ENCODE measurements around the gene ANKRD13B. TPM values are rescaled to one million over a fixed set of nuclear protein-coding genes. Genes with fewer than 3 reads are reported as not detected.
"Not testable (repeated sequence)": the region's sequence is repeated elsewhere in the genome, so short reads cannot be mapped to it uniquely, and the experiment has no call there.

ANKRD13B gene
- total RNA-seq (2014; rRNA removed; shearing (Covaris generic); ENCODE audit: low replicate concordance): 15.8 and 17.3 TPM in 2 replicates

DNA sequence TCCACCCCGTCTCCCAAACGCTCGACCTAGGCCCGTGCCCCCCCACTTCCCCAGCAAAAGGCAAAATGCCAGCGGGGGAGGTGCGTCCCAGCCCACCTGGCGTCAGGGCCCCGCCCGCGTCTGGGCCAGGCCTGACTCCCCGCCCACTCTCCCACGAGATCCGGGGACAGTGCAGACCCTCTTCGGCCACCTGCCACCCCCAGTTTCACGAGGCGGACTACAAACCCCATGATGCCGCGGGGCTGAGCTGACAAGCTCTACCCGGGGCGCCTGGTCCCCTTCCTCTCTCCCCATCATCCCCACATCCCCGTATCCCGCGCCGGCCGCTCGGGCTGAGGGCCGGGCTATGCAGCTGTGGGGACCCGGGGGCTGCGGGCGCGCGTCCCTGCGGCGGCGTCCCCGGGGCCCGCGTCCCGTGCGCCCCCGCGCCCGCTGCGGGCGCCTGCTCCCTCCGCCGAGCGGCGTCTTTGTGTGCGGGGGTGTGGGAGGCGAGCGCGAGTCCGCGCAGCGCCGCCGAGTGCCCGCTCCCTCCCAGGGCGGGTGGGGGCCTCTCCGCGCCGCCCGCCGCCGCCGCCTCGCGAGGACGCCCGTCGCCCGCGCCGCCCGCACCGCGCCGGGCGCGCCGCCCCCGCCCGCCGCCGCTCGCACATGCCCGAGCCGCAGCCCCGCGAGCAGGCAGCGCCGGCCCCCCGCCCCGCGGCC is at the start of gene ANKRD13B:
TSS of gene ANKRD13B (plus strand) at position 283 of the 702 bp plus-strand sequence. CDS start 490 bp downstream, outside the sequence.
- DNase-seq (ENCODE audit: low read depth): peak; percentile 41
- in situ Hi-C loops (cut with HindIII; ENCODE audit: low pct_unique_long_range_greater_than_20kb, low sequenced_read_pairs): no loop called here

DNA sequence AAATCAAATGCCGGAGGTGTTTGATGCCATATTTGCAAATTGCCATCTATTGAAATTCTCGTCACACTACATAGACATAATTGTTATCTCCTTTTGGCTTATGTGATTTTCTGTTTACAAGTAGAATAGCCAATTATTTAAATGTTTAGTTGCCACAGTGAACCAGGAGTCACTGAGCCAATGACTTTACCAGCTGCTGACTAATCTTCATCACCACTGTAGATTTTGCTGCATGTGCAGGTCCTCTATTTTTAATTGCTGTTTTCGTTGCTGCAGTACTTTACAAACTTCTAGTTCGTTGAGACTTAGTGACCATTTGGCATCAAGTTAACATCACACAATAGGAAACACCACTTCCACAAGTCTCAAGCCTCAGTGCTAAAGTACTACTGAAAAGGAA is 48.9 kb upstream of the ANKRD13B start:
- DNase-seq (ENCODE audit: low read depth): no peak
- in situ Hi-C loops (cut with HindIII; ENCODE audit: low pct_unique_long_range_greater_than_20kb, low sequenced_read_pairs): no loop called here

DNA sequence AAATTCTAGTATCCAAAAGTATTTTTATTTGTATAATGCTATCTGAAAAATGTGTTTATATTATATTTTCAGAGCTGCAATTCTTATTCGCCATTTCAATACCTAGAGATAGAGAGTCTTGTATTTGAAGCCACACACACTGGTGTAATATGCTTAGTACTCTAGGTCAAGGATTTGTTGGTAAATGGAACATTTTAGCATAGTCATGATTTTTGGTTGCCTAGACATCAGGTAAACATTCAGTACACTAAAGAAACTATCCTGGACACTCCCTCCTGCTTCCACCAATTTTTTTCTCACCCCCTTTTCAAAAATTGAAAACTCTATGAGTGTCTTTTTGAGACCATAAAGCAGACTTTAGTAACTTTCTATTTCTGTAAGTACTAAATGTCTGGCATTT is 46.8 kb upstream of the ANKRD13B start:
- DNase-seq (ENCODE audit: low read depth): peak; percentile 42

DNA sequence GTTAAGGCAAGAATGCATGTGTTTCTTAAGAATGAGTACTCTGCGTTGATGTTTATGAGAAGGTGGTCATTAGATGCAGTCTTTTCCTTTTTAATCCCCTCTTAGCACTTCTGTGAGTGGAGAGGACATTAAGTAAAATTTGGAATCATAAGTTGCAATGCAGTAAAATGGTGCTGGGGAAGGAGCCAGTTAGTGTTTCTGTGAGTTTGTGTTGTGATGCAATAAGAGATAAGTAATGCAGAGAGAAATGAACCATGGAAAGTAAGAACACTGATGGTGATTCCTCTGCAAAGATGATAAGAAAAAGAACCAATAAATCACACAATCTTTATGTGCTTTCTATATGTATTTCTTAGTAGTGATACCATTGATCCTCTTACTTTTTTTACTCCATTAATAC is 46.1 kb upstream of the ANKRD13B start:
- in situ Hi-C loops (cut with HindIII; ENCODE audit: low pct_unique_long_range_greater_than_20kb, low sequenced_read_pairs): no loop called here
- no peak for DNase-seq (ENCODE audit: low read depth)

More for the DNA sequence above, 46.8 kb upstream of the ANKRD13B start:
- in situ Hi-C loops (cut with HindIII; ENCODE audit: low pct_unique_long_range_greater_than_20kb, low sequenced_read_pairs): no loop called here

DNA sequence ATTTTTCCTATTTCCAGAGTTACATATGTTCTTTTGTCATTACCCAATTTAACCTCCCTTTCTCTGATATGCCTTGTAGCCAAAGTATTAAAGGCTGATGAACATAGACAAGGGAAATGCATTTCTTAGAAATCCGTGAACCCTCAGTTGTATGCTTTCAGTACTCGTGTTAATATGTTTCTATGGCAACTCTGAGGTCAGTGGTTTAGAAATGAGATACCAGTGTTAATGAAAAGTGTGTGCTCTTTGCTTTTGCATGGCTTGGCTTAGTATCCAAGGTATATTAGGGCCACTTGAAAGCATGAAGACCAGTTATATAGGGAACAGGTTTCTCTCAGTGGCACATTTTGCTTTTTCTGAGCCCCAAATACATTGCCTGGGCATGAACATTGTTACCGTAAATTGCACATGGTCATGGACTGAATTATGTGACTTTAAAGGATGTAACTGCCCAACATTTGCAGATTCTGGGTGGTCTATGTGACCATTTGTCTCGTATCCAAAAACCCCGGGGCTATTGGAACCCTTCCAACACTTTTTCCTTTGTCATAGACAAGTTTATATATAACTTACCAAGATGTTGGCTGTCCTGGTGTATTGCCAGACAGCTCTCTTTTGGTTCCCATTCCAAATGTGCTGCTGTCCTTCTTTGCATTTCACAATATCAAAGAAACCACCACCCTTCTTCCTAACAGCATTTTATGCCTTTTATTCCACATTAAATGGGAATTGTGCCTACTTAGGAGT is 43.6 kb upstream of the ANKRD13B start:
- in situ Hi-C loops (cut with HindIII; ENCODE audit: low pct_unique_long_range_greater_than_20kb, low sequenced_read_pairs): no loop called here
- DNase-seq (ENCODE audit: low read depth): no peak

DNA sequence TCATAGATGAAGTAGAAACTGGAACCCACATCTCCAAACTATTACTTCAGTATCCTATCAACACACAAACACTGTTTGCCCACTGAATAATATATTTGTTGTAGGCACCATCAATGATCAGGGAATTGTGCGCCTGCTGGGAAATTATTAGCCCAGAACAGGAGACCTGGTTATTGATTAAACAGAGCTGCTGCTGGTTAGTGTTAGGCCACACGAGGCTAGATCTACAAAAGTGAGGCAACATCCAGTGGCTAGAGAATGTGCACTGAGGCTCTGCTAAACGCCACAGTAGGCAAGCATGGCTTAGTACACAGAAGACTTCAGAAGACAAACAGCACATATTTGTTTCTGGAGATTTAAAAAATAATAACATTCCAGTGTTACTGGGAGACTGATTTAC is 37.1 kb upstream of the ANKRD13B start:
- DNase-seq (ENCODE audit: low read depth): peak; percentile 77
- in situ Hi-C loops (cut with HindIII; ENCODE audit: low pct_unique_long_range_greater_than_20kb, low sequenced_read_pairs): no loop called here

DNA sequence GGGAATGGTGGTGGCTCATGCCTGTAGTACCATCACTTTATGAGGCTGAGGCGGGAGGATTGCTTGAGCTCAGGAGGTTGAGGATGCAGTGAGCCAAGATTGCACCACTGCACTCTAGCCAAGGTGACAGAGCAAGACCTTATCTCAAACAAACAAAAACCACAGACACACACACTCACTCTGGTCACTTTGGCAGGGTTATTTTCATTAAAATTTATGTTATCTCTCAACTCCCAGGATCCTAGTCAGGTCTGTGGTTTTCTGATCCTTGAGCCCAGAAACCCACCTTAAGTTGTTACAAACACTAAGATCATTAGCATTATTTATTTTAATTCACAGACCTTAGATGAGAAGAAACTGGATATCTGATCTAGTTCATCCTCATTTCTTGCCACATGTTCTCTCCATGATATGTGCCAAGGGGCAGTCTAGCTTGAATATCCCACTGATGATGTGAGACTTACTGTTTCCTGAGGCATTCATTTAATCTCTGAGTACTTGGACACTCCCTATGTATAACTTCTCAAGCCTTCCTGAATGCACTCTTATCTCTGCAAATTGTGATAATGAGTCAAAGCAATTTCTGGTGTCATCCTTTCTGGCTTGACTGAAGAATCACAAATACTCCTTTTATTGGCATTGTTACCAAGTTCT is 35.7 kb upstream of the ANKRD13B start:
- peak; percentile 93 for DNase-seq (ENCODE audit: low read depth)
- in situ Hi-C loops (cut with HindIII; ENCODE audit: low pct_unique_long_range_greater_than_20kb, low sequenced_read_pairs): no loop called here

DNA sequence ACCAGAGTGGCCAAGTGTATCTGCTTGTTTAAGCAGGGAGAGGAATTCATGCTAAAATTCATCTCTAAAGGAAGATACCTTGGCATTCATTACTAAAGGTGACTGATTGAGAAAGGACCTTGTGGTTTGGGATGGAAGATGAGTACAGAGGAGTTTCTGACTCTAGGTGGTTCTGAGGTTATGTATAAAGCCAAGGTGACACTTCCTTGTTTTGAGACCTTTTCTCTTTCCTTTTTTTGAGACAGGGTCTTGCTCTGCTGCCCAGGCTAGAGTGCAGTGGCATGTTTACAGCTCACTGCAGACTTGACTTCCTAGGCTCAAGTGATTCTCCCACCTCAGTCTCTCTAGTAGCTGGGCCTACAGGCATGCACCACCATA is 35.2 kb upstream of the ANKRD13B start:
- no peak for DNase-seq (ENCODE audit: low read depth)
- in situ Hi-C loops (cut with HindIII; ENCODE audit: low pct_unique_long_range_greater_than_20kb, low sequenced_read_pairs): no loop called here

DNA sequence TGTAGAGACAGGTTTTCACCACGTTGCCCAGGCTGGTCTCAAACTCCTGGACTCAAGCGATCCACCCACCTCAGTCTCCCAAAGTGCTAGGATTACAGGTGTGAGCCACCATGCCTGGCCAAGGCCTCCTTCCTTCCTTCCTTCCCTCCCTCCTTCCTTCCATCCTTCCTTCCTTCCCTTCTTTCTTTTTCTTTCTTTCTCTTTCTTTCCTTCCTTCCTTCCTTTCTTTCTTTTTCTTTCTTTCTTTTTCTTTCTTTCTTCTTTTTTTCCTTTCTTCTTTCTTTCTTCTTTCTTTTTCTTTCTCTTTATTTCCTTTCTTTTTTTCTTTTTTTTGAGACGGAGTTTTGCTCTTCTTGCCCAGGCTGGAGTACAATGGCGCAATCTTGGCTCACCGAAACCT is 34.8 kb upstream of the ANKRD13B start:
- in situ Hi-C loops (cut with HindIII; ENCODE audit: low pct_unique_long_range_greater_than_20kb, low sequenced_read_pairs): not testable (repeated sequence)

DNA sequence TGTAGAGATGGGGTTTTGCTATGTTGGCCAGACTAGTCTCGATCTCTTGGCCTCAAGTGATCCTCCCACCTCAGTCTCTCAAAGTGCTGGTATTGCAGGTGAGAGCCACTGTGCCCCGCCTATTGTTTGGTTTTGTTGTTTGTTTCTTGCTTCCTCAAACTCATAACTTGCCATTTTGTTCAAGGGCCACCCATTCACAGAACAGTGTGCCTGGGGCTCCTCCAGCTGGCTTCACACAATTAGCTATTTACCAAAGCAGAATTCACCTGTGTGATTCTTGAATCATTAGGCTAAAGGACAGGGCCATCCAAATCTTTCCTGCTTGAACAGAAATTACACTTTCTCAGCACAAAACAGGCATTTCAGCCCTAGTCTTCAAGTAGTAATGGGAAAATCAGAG is 33.3 kb upstream of the ANKRD13B start:
- DNase-seq (ENCODE audit: low read depth): no peak
- in situ Hi-C loops (cut with HindIII; ENCODE audit: low pct_unique_long_range_greater_than_20kb, low sequenced_read_pairs): no loop called here

More for the DNA sequence above, 34.8 kb upstream of the ANKRD13B start:
- DNase-seq (ENCODE audit: low read depth): not testable (repeated sequence)

DNA sequence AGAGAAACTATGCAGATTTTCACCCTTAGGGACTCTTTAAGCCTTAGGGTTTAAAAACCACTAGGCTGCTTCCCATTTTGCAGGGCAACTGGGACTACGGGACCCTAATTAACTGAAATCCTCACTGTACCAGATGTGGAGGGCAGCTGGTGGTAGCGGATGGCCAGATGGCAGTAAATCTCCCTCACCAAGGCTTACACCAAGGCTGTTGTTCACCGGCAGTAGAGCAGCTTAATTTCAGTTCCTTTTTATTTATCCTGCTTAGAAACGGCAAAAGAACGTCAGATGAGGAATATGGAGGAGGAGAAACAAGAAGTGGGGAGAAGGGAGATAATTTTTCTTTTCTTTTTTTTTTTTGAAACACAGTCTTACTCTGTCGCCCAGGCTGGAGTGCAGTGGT is 32.6 kb upstream of the ANKRD13B start:
- DNase-seq (ENCODE audit: low read depth): no peak
- in situ Hi-C loops (cut with HindIII; ENCODE audit: low pct_unique_long_range_greater_than_20kb, low sequenced_read_pairs): no loop called here

DNA sequence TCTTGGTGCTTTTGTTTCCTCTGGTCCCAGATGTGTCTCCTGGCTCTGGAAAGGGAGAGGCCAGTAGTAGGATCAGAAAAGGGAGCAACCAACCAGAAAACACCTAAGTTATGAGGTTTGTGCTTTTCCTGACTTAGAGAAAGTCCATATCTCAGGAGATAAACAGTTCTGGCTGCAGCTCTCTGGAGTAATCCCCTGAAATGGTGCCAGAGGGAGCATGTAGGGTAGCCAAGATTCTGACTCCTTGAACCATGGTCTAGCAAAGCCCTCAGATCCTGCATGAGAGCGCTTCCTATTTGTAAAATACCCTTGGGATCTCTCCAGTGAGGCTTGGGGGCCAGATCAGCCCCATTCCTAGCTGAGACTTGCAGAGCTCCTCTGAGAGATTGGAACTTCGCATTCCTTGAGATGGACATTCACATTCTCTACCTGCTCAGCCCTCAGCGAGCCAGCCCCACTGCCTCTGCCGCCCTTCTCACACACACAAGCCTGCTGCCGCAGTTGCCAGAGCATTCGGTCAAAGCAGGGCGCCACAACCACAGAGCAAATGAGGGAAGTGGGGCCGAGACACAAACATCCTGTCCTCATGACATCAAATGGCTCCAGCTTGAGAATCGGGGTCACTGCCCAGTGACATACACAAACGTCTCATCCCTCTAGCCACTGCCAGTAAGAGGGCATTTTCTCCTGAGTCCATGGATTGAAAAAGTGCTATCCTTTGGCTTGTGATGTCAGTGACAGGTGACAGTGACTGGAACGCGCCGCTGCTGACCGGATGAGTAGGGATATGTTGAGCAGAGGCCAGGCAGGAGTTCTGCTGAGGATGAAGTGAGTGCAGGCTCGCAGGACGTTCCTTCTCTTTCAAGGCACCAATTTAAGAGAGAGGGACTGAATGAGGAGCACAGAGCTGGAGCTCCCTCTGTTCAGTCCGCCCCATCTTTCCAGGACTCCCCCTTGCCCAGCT is 31.1 kb upstream of the ANKRD13B start:
- DNase-seq (ENCODE audit: low read depth): no peak
- in situ Hi-C loops (cut with HindIII; ENCODE audit: low pct_unique_long_range_greater_than_20kb, low sequenced_read_pairs): no loop called here

DNA sequence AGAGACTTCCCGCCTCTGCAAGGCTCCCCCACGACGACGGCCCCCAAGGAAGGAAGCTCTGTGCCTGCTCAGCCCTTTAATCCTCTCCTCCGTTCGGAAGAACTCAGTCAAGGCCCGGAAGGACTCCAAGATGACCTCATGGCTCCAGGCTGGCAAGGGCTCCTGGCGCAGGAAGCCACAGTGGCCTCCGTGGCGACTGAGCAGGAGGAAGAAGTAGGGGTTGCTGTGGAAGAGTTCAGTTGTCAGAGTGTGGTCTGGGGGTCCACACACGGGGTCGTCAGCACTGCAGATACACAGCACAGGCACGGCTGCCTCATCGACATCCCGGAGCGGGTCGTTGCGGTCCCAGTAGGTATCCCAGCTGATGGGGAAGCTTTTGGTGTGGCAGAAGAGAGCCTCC is 30.3 kb upstream of the ANKRD13B start:
- DNase-seq (ENCODE audit: low read depth): no peak
- in situ Hi-C loops (cut with HindIII; ENCODE audit: low pct_unique_long_range_greater_than_20kb, low sequenced_read_pairs): no loop called here

DNA sequence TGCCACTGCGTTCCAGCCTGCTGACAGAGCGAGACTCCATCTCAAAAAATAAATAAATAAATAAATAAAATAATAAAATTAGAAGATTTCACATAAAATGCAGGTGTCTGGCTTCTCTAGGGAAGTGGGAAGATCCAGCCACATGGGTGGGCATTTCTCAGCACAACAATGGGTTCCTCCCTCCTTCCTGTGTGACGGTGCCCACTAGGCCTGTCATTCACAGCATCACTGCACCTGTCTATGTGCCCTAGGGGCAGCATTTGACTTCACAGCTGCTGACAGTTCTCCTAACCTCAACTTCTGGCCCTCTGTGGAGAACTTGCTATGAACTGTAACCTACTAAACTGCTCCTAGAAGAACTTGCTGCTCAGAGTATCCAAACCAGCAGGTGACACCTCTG is 29.1 kb upstream of the ANKRD13B start:
- no peak for DNase-seq (ENCODE audit: low read depth)
- in situ Hi-C loops (cut with HindIII; ENCODE audit: low pct_unique_long_range_greater_than_20kb, low sequenced_read_pairs): no loop called here

DNA sequence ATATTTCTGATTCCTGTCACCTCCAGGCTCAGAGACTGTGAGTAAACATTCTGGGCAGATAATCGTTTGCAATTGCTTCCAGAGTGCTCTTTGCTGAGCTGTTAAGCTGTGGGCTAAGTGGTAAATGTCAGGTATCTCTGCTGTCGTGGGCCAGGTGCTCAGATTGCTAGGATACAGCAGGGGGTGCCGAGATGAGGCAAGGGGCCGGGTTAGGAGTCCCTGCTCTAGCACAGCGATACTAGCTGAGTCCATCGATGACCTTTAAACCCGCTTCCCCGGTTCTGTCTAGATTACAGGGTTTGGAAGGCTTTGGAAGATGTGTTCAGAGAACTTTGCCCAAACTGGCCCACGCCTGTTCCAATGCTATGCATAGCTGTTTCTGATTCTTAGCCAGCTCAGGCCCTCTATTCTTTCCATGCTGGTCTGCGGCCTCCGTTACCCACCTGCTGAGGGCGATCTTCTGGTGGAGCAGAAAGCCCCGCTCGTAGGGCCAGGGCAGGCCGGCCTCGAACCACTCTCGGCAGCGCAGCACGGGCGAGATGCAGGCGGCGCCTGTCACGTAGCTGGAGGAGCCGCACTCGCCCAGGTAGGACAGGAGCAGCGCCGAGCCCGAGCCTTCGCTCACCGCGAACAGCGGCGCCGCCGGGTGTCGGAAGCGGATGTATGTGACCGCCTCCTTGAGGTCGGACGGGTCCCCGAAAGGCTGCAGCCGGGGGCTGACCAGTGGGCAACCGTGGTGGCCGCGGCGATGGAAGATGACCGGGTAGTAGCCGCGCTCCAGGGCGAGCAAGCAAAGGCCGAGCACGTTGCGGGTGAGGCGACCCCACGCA is 27.1 kb upstream of the ANKRD13B start:
- peak; percentile 69 for DNase-seq (ENCODE audit: low read depth)
- in situ Hi-C loops (cut with HindIII; ENCODE audit: low pct_unique_long_range_greater_than_20kb, low sequenced_read_pairs): no loop called here

DNA sequence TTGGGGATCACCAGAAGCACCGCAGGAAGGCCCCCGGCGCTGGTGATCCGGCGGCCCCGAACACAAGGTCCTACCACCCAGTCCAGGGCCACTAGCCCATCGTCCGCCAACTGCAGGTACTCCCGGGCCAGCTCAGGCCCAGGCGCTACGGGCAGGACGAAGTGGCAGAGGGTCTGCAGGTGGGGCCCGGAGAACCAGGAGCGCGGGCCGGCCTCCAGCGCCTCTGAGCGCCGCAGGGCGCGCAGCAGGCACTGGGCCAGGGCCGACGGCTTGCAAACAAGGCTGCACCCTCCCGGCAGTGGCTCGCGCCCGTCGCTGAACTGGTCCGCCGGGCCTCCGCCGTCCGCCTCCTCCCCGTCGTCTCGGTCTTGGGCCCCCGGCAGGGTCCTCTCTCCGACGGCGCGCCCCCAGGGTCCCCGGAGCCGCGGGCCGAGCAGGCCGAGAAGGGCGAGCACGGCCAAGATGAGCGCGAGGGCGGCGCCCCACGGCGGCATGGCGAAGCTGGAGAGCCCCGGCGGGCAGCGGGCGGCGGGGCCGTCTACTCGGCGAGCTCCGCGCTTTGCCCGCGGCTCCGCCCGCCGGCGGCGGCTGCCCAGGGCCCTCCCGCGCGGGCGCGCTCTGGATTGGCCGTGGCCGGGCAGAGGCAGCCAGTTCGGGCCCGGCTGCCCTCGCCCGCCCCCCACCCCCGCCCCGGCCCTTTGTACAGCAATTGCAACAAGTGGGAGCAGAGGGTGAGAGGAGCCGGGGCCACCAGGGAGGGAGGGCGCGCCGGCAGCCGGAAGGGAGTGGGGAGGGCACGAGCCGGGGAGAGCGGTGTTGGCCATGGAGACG is 26.2 kb upstream of the ANKRD13B start, which contains the start of gene ABHD15:
TSS of gene ABHD15 (minus strand) at position 565 of the 831 bp plus-strand sequence. CDS start at position 494, 71 bp downstream.
- peak; percentile 83 for DNase-seq (ENCODE audit: low read depth)
- in situ Hi-C loops (cut with HindIII; ENCODE audit: low pct_unique_long_range_greater_than_20kb, low sequenced_read_pairs): no loop called here

DNA sequence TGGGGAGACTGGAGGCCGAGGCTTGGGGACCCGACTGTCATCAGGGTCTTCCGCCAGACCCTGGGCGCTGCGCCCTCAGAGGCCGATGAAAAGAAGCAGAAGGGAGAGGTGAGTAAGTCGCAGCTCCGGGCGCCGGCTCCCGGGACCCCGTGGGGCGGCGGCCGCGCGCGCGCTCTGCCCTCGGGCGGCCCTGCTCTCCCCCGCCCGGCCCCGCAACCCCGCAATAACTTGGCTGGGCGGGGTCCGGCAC is 25.7 kb upstream of the ANKRD13B start:
- no peak for DNase-seq (ENCODE audit: low read depth)
- in situ Hi-C loops (cut with HindIII; ENCODE audit: low pct_unique_long_range_greater_than_20kb, low sequenced_read_pairs): no loop called here
